Breast epithelium (tissue), 3 donors: Measurements from ENCODE around the gene HDAC4.

ENCODE experiments used
- POLR2A ChIP-seq: fragments of 450-650 bp; IDR thresholded peaks from one replicate; pipeline ENCODE4 v1.6.1; 2016; ENCODE audit warnings: antibody characterized with exemption, mild to moderate bottlenecking, moderate library complexity
- POLR2AphosphoS5 ChIP-seq, 3 donors: sonication (generic); formaldehyde crosslinking; IDR thresholded peaks; one replicate each; pipeline ENCODE4 v1.6.1; 2017; ENCODE audit warnings: antibody characterized with exemption in 3 of 3
- TF ChIP-seq, protein P1 (sequence below), 3 donors: fragments of 450-650 bp; IDR thresholded peaks; one replicate each; pipeline ENCODE4 v1.5.1; 2016 to 2017; ENCODE audit warnings: antibody characterized with exemption in 3 of 3, mild to moderate bottlenecking in 3 of 3, moderate library complexity in 3 of 3

- TF ChIP-seq POLR2A = no peak
- TF ChIP-seq, protein P1, sequence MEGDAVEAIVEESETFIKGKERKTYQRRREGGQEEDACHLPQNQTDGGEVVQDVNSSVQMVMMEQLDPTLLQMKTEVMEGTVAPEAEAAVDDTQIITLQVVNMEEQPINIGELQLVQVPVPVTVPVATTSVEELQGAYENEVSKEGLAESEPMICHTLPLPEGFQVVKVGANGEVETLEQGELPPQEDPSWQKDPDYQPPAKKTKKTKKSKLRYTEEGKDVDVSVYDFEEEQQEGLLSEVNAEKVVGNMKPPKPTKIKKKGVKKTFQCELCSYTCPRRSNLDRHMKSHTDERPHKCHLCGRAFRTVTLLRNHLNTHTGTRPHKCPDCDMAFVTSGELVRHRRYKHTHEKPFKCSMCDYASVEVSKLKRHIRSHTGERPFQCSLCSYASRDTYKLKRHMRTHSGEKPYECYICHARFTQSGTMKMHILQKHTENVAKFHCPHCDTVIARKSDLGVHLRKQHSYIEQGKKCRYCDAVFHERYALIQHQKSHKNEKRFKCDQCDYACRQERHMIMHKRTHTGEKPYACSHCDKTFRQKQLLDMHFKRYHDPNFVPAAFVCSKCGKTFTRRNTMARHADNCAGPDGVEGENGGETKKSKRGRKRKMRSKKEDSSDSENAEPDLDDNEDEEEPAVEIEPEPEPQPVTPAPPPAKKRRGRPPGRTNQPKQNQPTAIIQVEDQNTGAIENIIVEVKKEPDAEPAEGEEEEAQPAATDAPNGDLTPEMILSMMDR (IDR thresholded peaks at IDR 0.05) = no peak
- TF ChIP-seq POLR2AphosphoS5 (IDR thresholded peaks at IDR 0.05) = no peak
Observed at GRCh38 chr2:239003624-239004273, 397.1 kb downstream of the HDAC4 start.
